Upper lobe of right lung (tissue), 1 donor: ENCODE results near the gene MYH1. TPM values are rescaled to one million over a fixed set of nuclear protein-coding genes. Genes with fewer than 3 reads are reported as not detected.
"Not testable (repeated sequence)": the region's sequence is repeated elsewhere in the genome, so short reads cannot be mapped to it uniquely, and the experiment has no call there.

Experiments
- ATAC-seq: fragments of 200-7000 bp; cut with Tn5 transposase; one replicate; pipeline ENCODE4 v1.9.1; 2020; ENCODE audit warnings: mild to moderate bottlenecking, moderate library complexity
- DNase-seq: peaks from one replicate; pipeline ENCODE4 v3.0.0-alpha.2; 2020
- H3K27ac ChIP-seq: fragments of 200-600 bp; one replicate; pipeline ENCODE4 v1.8.0; 2022
- H3K27me3 ChIP-seq: fragments of 200-600 bp; one replicate; pipeline ENCODE4 v1.8.0; 2022; ENCODE audit warnings: mild to moderate bottlenecking
- H3K36me3 ChIP-seq: fragments of 200-600 bp; one replicate; pipeline ENCODE4 v1.8.0; 2022
- H3K4me1 ChIP-seq: fragments of 200-600 bp; one replicate; pipeline ENCODE4 v1.8.0; 2022
- H3K4me3 ChIP-seq: fragments of 200-600 bp; one replicate; pipeline ENCODE4 v1.8.0; 2022; ENCODE audit warnings: mild to moderate bottlenecking
- H3K9me3 ChIP-seq: fragments of 200-600 bp; one replicate; pipeline ENCODE4 v1.8.0; 2022
- intact Hi-C: fragments of 100-400 bp; cut with DNase I; formaldehyde crosslinking; loops from one replicate; pipeline ENCODE4 v1.11.0; 2022
- total RNA-seq: library from RNA; stranded (reverse); fragmentation: NEBNext Ultra II Directional; extraction: Animal tissue kit (Norgen Biotek cat#: 25700); gene quantifications from one replicate; pipeline ENCODE4 v1.2.1, GENCODE V29; 2021
- TF ChIP-seq, protein P1 (sequence below): fragments of 200-600 bp; IDR thresholded peaks from one replicate; pipeline ENCODE4 v1.8.0; 2022; ENCODE audit warnings: antibody characterized with exemption
- donor health status: DM: no; HTN: yes; CAD: no; lungs with severe emphysema.

MYH1 gene
- total RNA-seq, 1 donor from 2014 or later, result 0.81 TPM

DNA sequence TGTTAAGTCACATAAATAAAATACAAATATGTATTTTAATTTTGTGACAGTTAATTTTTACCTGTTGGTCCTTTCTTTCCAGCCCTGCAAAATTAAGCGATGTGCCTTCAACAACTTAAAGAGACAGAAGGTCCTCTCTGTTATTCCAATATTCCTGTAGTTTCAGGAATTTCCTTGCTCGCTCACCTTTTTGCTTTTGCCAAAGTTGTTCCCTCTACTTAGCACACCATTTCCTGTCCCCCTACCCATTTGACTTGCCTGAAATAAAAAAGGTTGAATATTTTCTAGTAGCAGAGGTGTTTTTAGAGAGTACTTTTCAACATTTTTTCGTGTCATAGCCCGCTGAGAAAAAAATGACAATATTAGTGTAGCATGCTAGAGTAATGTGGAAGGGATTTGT lies 31.7 kb upstream of the MYH1 start:
- Histone ChIP-seq H3K4me1 (no peaks in the 10 kb centered on the region), H3K27me3 (no peaks in the 10 kb centered on the region), H3K36me3 (no peaks in the 10 kb centered on the region), H3K4me3 (no peak overlapping the region), H3K27ac (no peak overlapping the region), H3K9me3 (no peaks in the 10 kb centered on the region)
- TF ChIP-seq, protein P1, sequence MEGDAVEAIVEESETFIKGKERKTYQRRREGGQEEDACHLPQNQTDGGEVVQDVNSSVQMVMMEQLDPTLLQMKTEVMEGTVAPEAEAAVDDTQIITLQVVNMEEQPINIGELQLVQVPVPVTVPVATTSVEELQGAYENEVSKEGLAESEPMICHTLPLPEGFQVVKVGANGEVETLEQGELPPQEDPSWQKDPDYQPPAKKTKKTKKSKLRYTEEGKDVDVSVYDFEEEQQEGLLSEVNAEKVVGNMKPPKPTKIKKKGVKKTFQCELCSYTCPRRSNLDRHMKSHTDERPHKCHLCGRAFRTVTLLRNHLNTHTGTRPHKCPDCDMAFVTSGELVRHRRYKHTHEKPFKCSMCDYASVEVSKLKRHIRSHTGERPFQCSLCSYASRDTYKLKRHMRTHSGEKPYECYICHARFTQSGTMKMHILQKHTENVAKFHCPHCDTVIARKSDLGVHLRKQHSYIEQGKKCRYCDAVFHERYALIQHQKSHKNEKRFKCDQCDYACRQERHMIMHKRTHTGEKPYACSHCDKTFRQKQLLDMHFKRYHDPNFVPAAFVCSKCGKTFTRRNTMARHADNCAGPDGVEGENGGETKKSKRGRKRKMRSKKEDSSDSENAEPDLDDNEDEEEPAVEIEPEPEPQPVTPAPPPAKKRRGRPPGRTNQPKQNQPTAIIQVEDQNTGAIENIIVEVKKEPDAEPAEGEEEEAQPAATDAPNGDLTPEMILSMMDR, result no peak
- no peak for DNase-seq
- intact Hi-C loops, result no loop called here
- no peak for ATAC-seq

DNA sequence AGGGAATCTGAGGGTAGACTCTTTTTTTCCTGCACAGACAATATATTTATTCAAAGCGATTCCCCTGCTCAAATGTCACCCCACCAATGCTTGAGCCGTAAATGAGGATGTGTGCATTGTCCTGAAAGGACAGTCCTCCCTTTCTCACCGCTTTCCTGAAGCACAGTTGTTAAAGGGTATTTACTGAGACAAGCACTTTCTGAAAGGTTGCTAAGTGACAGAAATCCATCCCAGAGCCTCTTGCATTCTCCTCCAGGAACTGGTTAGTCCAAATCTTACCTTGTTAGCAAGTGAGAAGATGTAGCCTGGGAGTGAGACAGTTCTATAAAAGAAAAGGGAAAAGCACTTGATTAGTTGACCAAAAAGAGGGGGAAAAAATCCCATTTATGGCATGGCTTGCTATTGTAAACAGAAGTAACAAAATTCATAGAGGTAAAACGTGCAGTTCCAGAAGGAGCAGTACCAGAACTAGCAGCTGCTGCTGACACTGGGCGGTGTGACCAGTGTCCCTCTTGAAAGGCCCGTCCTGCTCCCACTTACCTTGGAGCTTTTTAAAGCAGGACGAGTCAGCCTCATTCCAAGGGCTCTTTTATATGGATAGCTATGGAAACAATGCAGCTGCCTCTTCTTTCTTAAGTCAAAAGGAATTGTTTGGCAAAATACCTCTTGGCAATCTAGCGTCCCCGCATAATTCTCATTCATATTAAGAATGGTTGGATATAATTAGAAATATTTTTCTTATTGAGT lies 30.9 kb upstream of the MYH1 start, which contains the start of gene MYH2:
MYH2 (minus strand) TSS at position 563 of the 747 bp plus-strand sequence. CDS start 1,738 bp downstream, outside the sequence.
- TF ChIP-seq, protein P1, result no peak
- no peaks in the 10 kb centered on the region for H3K27me3 ChIP-seq

DNA sequence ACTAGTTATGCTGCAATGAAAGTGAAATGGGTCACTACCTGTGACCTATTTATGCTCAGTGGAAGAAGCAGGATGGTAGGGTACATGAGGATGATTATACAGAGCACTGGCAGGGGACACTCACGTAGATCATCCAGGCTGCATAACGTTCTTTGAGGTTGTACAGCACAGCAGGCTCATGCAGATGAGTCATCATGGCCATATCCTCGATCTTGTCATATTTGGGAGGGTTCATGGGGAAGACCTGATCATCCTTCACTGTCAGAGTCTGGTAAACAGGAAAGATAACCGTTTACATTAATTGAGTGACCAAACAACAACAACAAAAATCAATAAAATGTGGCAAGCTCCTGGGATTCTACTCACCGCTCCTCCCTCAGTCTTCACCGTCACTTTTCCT lies 29.0 kb upstream of the MYH1 start:
- intact Hi-C loops, result no loop called here
- DNase-seq, result no peak
- ATAC-seq, result no peak
- TF ChIP-seq, protein P1, result no peak
- Histone ChIP-seq H3K9me3 (no peaks in the 10 kb centered on the region), H3K27ac (no peak overlapping the region), H3K4me3 (no peak overlapping the region), H3K36me3 (no peaks in the 10 kb centered on the region), H3K27me3 (no peaks in the 10 kb centered on the region), H3K4me1 (no peaks in the 10 kb centered on the region)

More for the DNA sequence above, 30.9 kb upstream of the MYH1 start, which contains the start of gene MYH2:
- ATAC-seq, result no peak
- intact Hi-C loops, result no loop called here
- H3K4me3 ChIP-seq, result no peak within 1 kb of the TSS
- DNase-seq, result no peak
- no peaks in the 10 kb centered on the region for H3K36me3 ChIP-seq
- H3K4me1 ChIP-seq, result no peaks in the 10 kb centered on the region
- H3K27ac ChIP-seq, result no peak within 1 kb of the TSS
- no peaks in the 10 kb centered on the region for H3K9me3 ChIP-seq

DNA sequence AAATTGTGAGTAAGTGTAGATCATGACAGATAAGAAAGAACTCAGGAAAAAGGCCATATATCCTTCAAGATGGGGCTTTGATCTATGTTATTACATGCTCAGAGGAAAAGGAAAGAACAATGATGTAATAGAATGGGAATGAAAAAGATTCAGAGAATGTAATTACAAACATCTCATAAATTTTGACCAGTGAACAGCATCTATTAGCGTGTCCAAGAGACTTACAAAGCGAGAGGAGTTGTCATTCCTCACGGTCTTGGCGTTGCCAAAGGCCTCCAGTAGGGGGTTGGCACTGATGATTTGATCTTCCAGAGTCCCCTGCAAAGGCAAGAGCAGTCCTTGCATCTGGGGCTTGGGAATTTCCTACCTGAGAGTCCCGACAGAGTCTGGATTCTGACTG lies 25.1 kb upstream of the MYH1 start:
- ATAC-seq, H3K36me3 ChIP-seq, H3K27ac ChIP-seq, H3K4me3 ChIP-seq, DNase-seq, H3K9me3 ChIP-seq, H3K4me1 ChIP-seq, H3K27me3 ChIP-seq, intact Hi-C loops: not testable (repeated sequence)

DNA sequence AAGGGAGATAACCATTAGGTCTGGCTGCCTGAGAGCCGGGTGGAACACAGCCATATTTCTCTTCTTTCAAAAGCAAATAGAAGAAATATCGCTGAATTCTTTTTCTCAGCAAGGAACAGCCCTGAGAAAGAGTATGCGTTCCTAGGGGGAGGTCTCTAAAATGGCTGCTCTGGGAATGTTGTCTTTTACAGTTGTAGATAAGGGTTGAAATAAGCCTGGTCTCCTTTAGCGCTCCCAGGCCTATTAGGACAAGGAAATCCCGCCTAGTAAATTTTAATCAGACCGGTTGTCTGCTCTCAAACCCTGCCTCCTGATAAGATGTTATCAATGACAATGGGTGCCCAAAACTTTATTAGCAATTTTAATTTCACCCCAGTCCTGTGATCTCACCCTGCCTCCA lies 22.8 kb upstream of the MYH1 start:
- H3K4me3 ChIP-seq, ATAC-seq, H3K4me1 ChIP-seq, intact Hi-C loops, H3K27ac ChIP-seq, H3K9me3 ChIP-seq, DNase-seq, H3K36me3 ChIP-seq, H3K27me3 ChIP-seq: not testable (repeated sequence)

DNA sequence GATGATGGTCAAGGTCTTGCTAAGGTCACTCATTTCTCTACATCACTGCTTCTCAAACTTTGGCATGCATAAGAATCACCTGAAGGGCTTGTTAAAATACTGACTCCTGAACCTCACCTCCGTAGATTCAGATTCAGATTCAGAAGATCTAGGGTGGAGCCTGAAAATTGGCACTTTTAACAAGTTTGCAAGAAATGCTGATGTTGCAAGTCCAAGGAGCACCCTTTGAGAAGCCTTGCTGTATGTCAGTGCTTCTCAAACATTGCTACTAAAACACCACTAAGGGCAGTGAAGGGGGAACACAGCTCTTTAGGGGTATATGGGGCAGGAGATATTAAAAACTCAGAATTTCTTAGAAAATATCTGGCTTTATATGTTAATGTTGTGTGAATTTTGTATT lies 13.7 kb upstream of the MYH1 start:
- Histone ChIP-seq H3K9me3 (no peaks in the 10 kb centered on the region), H3K27ac (no peak overlapping the region), H3K4me1 (no peaks in the 10 kb centered on the region), H3K4me3 (no peak overlapping the region), H3K27me3 (no peaks in the 10 kb centered on the region), H3K36me3 (no peaks in the 10 kb centered on the region)
- TF ChIP-seq, protein P1, result no peak
- intact Hi-C loops, result no loop called here
- DNase-seq (no peak), ATAC-seq (no peak)
